ENCODE data around the gene PDE11A.

DNA sequence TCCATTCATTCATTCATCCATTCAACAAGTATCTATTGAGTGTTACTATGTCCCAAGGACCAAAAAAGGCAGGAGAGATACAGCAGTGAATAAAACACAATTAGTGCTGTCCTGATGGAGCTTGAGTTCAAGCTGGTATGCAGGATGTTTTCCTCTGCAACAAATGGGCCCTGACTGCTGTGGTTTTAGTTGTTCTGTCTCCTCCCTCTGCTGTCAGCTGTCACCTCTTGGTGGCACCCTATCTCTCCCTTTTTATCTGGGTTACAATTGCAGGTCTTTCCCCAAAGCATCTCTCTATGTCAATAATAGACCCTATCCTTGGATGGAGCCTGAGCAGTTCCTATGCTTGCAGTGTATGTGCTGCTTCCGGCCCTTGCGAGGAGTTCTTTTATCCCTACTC is 304.8 kb downstream of the PDE11A start:
- TF ChIP-seq, protein P1, sequence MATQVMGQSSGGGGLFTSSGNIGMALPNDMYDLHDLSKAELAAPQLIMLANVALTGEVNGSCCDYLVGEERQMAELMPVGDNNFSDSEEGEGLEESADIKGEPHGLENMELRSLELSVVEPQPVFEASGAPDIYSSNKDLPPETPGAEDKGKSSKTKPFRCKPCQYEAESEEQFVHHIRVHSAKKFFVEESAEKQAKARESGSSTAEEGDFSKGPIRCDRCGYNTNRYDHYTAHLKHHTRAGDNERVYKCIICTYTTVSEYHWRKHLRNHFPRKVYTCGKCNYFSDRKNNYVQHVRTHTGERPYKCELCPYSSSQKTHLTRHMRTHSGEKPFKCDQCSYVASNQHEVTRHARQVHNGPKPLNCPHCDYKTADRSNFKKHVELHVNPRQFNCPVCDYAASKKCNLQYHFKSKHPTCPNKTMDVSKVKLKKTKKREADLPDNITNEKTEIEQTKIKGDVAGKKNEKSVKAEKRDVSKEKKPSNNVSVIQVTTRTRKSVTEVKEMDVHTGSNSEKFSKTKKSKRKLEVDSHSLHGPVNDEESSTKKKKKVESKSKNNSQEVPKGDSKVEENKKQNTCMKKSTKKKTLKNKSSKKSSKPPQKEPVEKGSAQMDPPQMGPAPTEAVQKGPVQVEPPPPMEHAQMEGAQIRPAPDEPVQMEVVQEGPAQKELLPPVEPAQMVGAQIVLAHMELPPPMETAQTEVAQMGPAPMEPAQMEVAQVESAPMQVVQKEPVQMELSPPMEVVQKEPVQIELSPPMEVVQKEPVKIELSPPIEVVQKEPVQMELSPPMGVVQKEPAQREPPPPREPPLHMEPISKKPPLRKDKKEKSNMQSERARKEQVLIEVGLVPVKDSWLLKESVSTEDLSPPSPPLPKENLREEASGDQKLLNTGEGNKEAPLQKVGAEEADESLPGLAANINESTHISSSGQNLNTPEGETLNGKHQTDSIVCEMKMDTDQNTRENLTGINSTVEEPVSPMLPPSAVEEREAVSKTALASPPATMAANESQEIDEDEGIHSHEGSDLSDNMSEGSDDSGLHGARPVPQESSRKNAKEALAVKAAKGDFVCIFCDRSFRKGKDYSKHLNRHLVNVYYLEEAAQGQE (IDR thresholded peaks at IDR 0.05; ENCODE audit: insufficient read depth in 1 of 2, low read depth in 2 of 2, low read length in 2 of 2), result no peak
- TF ChIP-seq SIN3A (IDR thresholded peaks at IDR 0.05; ENCODE audit: borderline replicate concordance, insufficient read depth, low read length), result no peak
- TF ChIP-seq TAF1 (IDR thresholded peaks at IDR 0.05; ENCODE audit: borderline replicate concordance, insufficient read depth, low read length), result no peak
- no peak for TF ChIP-seq POLR2AphosphoS5 (IDR thresholded peaks at IDR 0.05; ENCODE audit: low read depth, low read length)
